GM12878 (cell line): Measurements from ENCODE around the gene CDH2. TPM values are rescaled to one million over a fixed set of nuclear protein-coding genes. Genes with fewer than 3 reads are reported as not detected.

Experiments
- ATAC-seq: fragments of 200-7000 bp; cut with Tn5 transposase; 3 replicates; pipeline ENCODE4 v1.9.1; 2020; ENCODE audit warnings: mild to moderate bottlenecking, moderate library complexity
- BruUV-seq: library from RNA; stranded (reverse); fragments of 400-500 nt; replicated peaks from 2 replicates; lab custom pipeline; 2021; lab: Mats Ljungman, UMichigan
- CTCF ChIA-PET: fragments of 300-600 bp; sonication (Branson Sonifier 250); formaldehyde crosslinking; extraction: SDS; loops from one replicate; lab custom pipeline; 2021; ENCODE audit warnings: inconsistent platforms; lab: Yijun Ruan, JAX
- POLR2A ChIA-PET: fragments of 350-600 bp; formaldehyde crosslinking; extraction: SDS; loops from one replicate; lab custom pipeline; 2021; ENCODE audit warnings: inconsistent platforms; lab: Charles Lee
- RAD21 ChIA-PET: fragments of 300-600 bp; sonication (Branson Sonifier 250); formaldehyde crosslinking; loops from one replicate; lab custom pipeline; 2023; ENCODE audit warnings: antibody characterized with exemption; ENCODE audit not compliant: unreplicated experiment; lab: Charles Lee
- SMC1A ChIA-PET: fragments of 300-600 bp; sonication (Branson Sonifier 250); formaldehyde crosslinking; loops from one replicate; lab custom pipeline; 2023; ENCODE audit not compliant: unreplicated experiment, uncharacterized antibody; lab: Charles Lee
- DNase-seq: peaks from one replicate; pipeline ENCODE4 v3.0.0-alpha.2; 2011; ENCODE audit warnings: low read depth, low spot score
- FAIRE-seq: peaks from 3 replicates; lab custom pipeline; 2011; peaks lifted over from hg19 to GRCh38; lab: Jason Lieb, UNC
- H2AFZ ChIP-seq: 2 replicates; pipeline ENCODE4 v1.6.0; 2011; ENCODE audit warnings: low read depth, low read length, control low read depth; ENCODE audit not compliant: control insufficient read depth
- H3K27ac ChIP-seq: 2 replicates; pipeline ENCODE4 v1.5.1; 2011; ENCODE audit warnings: control low read depth; ENCODE audit not compliant: control insufficient read depth, insufficient read depth
- H3K27me3 ChIP-seq, 2 experiments: replicated peaks in 1 of 2; 2 replicates each; pipeline versions ENCODE4 v1.6.0 to v1.6.1; 2011; ENCODE audit warnings: low read length in 1 of 2; ENCODE audit not compliant: control insufficient read depth in 2 of 2, insufficient read depth in 2 of 2
- H3K36me3 ChIP-seq, 2 experiments: 2 replicates each; pipeline ENCODE4 v1.5.1; 2011; ENCODE audit warnings: low read length in 1 of 2; ENCODE audit not compliant: control insufficient read depth in 2 of 2, insufficient read depth in 2 of 2
- H3K4me1 ChIP-seq: 2 replicates; pipeline ENCODE4 v1.6.1; 2011; ENCODE audit warnings: mild to moderate bottlenecking, low read length, moderate library complexity, mixed read lengths; ENCODE audit not compliant: control insufficient read depth, insufficient read depth
- H3K4me2 ChIP-seq: 2 replicates; pipeline ENCODE4 v1.6.0; 2011; ENCODE audit warnings: control low read depth; ENCODE audit not compliant: control insufficient read depth, insufficient read depth
- H3K4me3 ChIP-seq: fragments of 200-600 bp; sonication (generic); 2 replicates; pipeline ENCODE4 v1.5.1; 2016
- H3K79me2 ChIP-seq: 2 replicates; pipeline ENCODE4 v1.6.0; 2011; ENCODE audit warnings: low read length; ENCODE audit not compliant: control insufficient read depth, insufficient read depth
- H3K9ac ChIP-seq: 2 replicates; pipeline ENCODE4 v1.8.0; 2011; ENCODE audit warnings: low read length, control low read depth, mixed read lengths; ENCODE audit not compliant: control insufficient read depth, insufficient read depth
- H3K9me3 ChIP-seq: replicated peaks from 3 replicates; pipeline ENCODE4 v1.5.1; 2011; ENCODE audit warnings: mild to moderate bottlenecking, low read length; ENCODE audit not compliant: control insufficient read depth, insufficient read depth
- H4K20me1 ChIP-seq: 2 replicates; pipeline ENCODE4 v1.6.0; 2011; ENCODE audit not compliant: control insufficient read depth, insufficient read depth
- STAT1 ChIP-seq: fragments of 450-650 bp; conservative IDR thresholded peaks from 2 replicates; pipeline ENCODE4 v1.6.1; 2014; ENCODE audit warnings: antibody characterized with exemption, mild to moderate bottlenecking
- WGBS: methylation state at CpG from one replicate; pipeline ENCODE4 v1.1.6; 2016; ENCODE audit warnings: low lambda C conversion rate; ENCODE audit not compliant: insufficient replicate concordance, insufficient coverage; ENCODE audit errors: missing lambda C conversion rate; 5-methylcytosine and 5-hydroxymethylcytosine counted together
- in situ Hi-C: fragments of 300-500 bp; cut with MboI; formaldehyde crosslinking; loops from 9 replicates; pipeline ENCODE4 v1.14.3; 2018; ENCODE audit warnings: mixed read lengths
- intact Hi-C: fragments of 100-400 bp; cut with micrococcal nuclease; formaldehyde crosslinking; loops from one replicate; pipeline ENCODE4 v1.14.2; 2022; ENCODE audit not compliant: unreplicated experiment
- polyA plus RNA-seq, 11 experiments: library from polyadenylated mRNA; depleted of rRNA in 4 of 11; unstranded in 6 of 11; stranded (reverse) in 5 of 11; fragments of >200 nt; fragmentation: Nextera tagmentation in 4 of 11; fragmentation: Illumina TruSeq in 1 of 11; extraction: Ambion mirVana in 4 of 11; extraction: Trizol in 1 of 11; gene quantifications; 1 replicate in 1 of 11; 2 replicates in 10 of 11; pipeline versions ENCODE4 v1.2.1 to v1.2.3, GENCODE V29; 2011 to 2016; ENCODE audit warnings: inconsistent platforms in 2 of 11, missing spikeins in 2 of 11, low read depth in 1 of 11
- total RNA-seq, 4 experiments: library from RNA; depleted of rRNA in 3 of 4; stranded (reverse); fragments of >200 nt in 3 of 4; fragmentation: Illumina TruSeq in 1 of 4; extraction: Trizol in 1 of 4; gene quantifications; 2 replicates each; pipeline versions ENCODE4 v1.2.1 to v1.2.3, GENCODE V29; 2013 to 2021
- TF ChIP-seq, protein P1 (sequence below): fragments of 450-650 bp; IDR thresholded peaks from 2 replicates; pipeline ENCODE4 v1.6.1; 2017; ENCODE audit warnings: mild to moderate bottlenecking, moderate library complexity

Gene CDH2
- total and polyA plus RNA-seq, 10 of the 15 experiments (the other 5 are each of a cell fraction or from before 2014, with no cell fraction given), result 0.01 to 0.25 (median 0.06) TPM; not detected in 4

DNA sequence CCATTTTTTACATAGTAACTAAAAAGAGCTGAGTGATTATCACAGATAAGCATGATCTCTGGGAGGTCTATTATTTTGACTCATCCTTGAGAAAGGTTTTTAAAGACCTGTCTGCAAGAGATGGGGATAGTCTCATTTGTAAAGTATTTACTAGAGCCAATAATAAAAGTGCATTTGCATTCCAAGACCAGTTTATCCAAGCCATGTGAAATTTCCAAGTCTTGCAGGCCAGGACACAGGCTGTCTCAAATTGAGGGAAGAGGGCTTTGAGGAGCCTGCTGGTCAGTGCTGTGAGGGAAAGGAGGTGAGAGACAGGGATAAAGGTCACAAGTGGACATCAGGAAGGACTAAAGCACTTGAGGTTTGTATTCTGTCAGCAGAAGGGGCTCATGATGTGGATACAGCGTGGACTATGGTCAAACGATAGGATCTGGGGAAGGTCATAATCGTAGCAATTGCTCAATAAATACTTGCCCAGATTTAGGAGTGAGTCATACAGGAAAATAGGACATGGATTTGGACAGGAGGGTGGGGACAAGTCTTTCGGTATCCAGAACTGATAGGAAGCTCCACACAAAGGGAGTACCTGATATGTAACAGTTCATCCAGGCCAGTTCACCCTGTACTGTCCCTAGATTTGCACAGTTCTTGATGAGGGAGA lies 6.6 kb upstream of the CDH2 start:
- H3K9me3 ChIP-seq, result no peaks in the 10 kb centered on the region
- H3K4me1 ChIP-seq, result no peaks in the 10 kb centered on the region
- no peaks in the 10 kb centered on the region for H3K36me3 ChIP-seq
- H3K27ac ChIP-seq, result no peak overlapping the region
- H3K4me2 ChIP-seq, result no peak overlapping the region
- intact Hi-C loops, result loop anchor here (10.0 kb wide), 1 partner anchor 429 kb away; no protein-coding TSS in a partner anchor
- H3K27me3 ChIP-seq, result no peaks in the 10 kb centered on the region
- DNase-seq (no peak), ATAC-seq (no peak), FAIRE-seq (no peak)
- no peaks in the 10 kb centered on the region for H3K79me2 ChIP-seq
- H4K20me1 ChIP-seq, result no peaks in the 10 kb centered on the region
- POLR2A ChIA-PET, result no interaction called here
- no peak overlapping the region for H3K9ac ChIP-seq
- SMC1A ChIA-PET, result no interaction called here
- no peak overlapping the region for H2AFZ ChIP-seq
- no peak for TF ChIP-seq STAT1
- TF ChIP-seq, protein P1, sequence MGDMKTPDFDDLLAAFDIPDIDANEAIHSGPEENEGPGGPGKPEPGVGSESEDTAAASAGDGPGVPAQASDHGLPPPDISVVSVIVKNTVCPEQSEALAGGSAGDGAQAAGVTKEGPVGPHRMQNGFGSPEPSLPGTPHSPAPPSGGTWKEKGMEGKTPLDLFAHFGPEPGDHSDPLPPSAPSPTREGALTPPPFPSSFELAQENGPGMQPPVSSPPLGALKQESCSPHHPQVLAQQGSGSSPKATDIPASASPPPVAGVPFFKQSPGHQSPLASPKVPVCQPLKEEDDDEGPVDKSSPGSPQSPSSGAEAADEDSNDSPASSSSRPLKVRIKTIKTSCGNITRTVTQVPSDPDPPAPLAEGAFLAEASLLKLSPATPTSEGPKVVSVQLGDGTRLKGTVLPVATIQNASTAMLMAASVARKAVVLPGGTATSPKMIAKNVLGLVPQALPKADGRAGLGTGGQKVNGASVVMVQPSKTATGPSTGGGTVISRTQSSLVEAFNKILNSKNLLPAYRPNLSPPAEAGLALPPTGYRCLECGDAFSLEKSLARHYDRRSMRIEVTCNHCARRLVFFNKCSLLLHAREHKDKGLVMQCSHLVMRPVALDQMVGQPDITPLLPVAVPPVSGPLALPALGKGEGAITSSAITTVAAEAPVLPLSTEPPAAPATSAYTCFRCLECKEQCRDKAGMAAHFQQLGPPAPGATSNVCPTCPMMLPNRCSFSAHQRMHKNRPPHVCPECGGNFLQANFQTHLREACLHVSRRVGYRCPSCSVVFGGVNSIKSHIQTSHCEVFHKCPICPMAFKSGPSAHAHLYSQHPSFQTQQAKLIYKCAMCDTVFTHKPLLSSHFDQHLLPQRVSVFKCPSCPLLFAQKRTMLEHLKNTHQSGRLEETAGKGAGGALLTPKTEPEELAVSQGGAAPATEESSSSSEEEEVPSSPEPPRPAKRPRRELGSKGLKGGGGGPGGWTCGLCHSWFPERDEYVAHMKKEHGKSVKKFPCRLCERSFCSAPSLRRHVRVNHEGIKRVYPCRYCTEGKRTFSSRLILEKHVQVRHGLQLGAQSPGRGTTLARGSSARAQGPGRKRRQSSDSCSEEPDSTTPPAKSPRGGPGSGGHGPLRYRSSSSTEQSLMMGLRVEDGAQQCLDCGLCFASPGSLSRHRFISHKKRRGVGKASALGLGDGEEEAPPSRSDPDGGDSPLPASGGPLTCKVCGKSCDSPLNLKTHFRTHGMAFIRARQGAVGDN, result no peak
- H3K4me3 ChIP-seq, result no peak overlapping the region
- in situ Hi-C loops, result loop anchor here (10.0 kb wide), 1 partner anchor 579 kb away; no protein-coding TSS in a partner anchor
- no TSS peak for BruUV-seq
- RAD21 ChIA-PET, result no interaction called here
- 26% methylated on average over 4 of the region's 4 CpGs for WGBS
- CTCF ChIA-PET, result no interaction called here
